Sigmoid colon (tissue), 7 donors: ENCODE data around the gene UBE2D4. TPM values are rescaled to one million over a fixed set of nuclear protein-coding genes. Genes with fewer than 3 reads are reported as not detected.

Experiments
- DNase-seq: peaks from one replicate; pipeline ENCODE4 v3.0.0-alpha.2; 2019
- H3K27ac ChIP-seq, 4 donors: fragments of 200-600 bp; sonication (generic); one replicate each; pipeline ENCODE4 v1.5.1; 2016 to 2019; ENCODE audit warnings: mild to moderate bottlenecking in 1 of 4
- H3K27me3 ChIP-seq, 3 donors: fragments of 200-600 bp; sonication (generic); one replicate each; pipeline ENCODE4 v1.5.1; 2019; ENCODE audit warnings: mild to moderate bottlenecking in 1 of 3
- H3K36me3 ChIP-seq, 4 donors: fragments of 200-600 bp; sonication (generic); one replicate each; pipeline ENCODE4 v1.5.1; 2016 to 2019
- H3K4me1 ChIP-seq, 4 donors: fragments of 200-600 bp; sonication (generic); one replicate each; pipeline ENCODE4 v1.5.1; 2017 to 2019
- H3K4me3 ChIP-seq, 4 donors: fragments of 200-600 bp; sonication (generic); one replicate each; pipeline ENCODE4 v1.5.1; 2017 to 2019; ENCODE audit warnings: mild to moderate bottlenecking in 2 of 4, moderate library complexity in 1 of 4
- H3K9me3 ChIP-seq, 4 donors: fragments of 200-600 bp in 3 of 4; sonication (generic) in 3 of 4; one replicate each; pipeline versions ENCODE4 v1.5.1 to v1.6.1; 2013 to 2019
- CTCF ChIP-seq, 4 experiments: fragments of 450-650 bp in 3 of 4; fragments of 200-600 bp in 1 of 4; IDR thresholded peaks; one replicate each; pipeline ENCODE4 v1.5.1; 2016 to 2019; ENCODE audit warnings: antibody characterized with exemption in 4 of 4, mild to moderate bottlenecking in 3 of 4, moderate library complexity in 2 of 4
- EP300 ChIP-seq, 4 donors: sonication (generic); formaldehyde crosslinking; IDR thresholded peaks; one replicate each; pipeline ENCODE4 v1.6.1; 2017; ENCODE audit warnings: antibody characterized with exemption in 4 of 4
- POLR2A ChIP-seq, 2 donors: fragments of 450-650 bp; IDR thresholded peaks; one replicate each; pipeline ENCODE4 v1.6.1; 2016; ENCODE audit warnings: antibody characterized with exemption in 2 of 2, mild to moderate bottlenecking in 2 of 2, moderate library complexity in 2 of 2
- POLR2AphosphoS5 ChIP-seq, 4 donors: sonication (generic); formaldehyde crosslinking; IDR thresholded peaks; one replicate each; pipeline ENCODE4 v1.6.1; 2017; ENCODE audit warnings: antibody characterized with exemption in 4 of 4
- WGBS, 2 donors: extraction: QIAGEN DNeasy Blood & Tissue Kit; methylation state at CpG; one replicate each; pipeline ENCODE4 v1.1.7; 2013; 5-methylcytosine and 5-hydroxymethylcytosine counted together
- intact Hi-C: fragments of 100-400 bp; cut with DNase I; formaldehyde crosslinking; loops from one replicate; pipeline ENCODE4 v1.15.1; 2023
- polyA plus RNA-seq, 3 donors: library from polyadenylated mRNA; stranded (reverse); fragments of 200-250 nt; gene quantifications; one replicate each; pipeline ENCODE4 v1.2.3, GENCODE V29; 2013
- total RNA-seq, 4 donors: library from RNA; depleted of rRNA; stranded (reverse); fragments of >200 nt; gene quantifications; one replicate each; pipeline ENCODE4 v1.1.0, GENCODE V29; 2016
- donor health status: healthy with polysubstance abuse.
- donor health status: Bipolar disorder and iron deficiency.
- donor health status: healthy.

The UBE2D4 gene
- total and polyA plus RNA-seq, 7 donors = 7.5 to 37.1 (median 24.0) TPM

- Histone ChIP-seq H3K4me3 (peak overlapping the region; percentile 55 to 83 (median 76)), H3K9me3 (no peaks in the 10 kb centered on the region), H3K27ac (peak overlapping the region; percentile 86 to 92 (median 88)), H3K4me1 (peaks cover 0 to 42% (median 24%) of the 10 kb centered on the region in 4 donors), H3K27me3 (no peaks in the 10 kb centered on the region), H3K36me3 (no peaks in the 10 kb centered on the region)
- WGBS, 2 donors = 17 to 49% methylated on average over 8 of the region's 8 CpGs
- intact Hi-C loops = loop anchor here (5.0 kb wide), 1 partner anchor 33 kb away; no protein-coding TSS in a partner anchor
- no peak for TF ChIP-seq POLR2AphosphoS5 (IDR thresholded peaks at IDR 0.05)
- TF ChIP-seq POLR2A (IDR thresholded peaks at IDR 0.05) = peak in 1 of 2 donors; percentile 28
- no peak for DNase-seq
Measured at GRCh38 chr7:43905209-43905946, 20.9 kb upstream of the UBE2D4 start.

GRCh38 chr7:43905956-43906330 lies 20.3 kb upstream of the UBE2D4 start:
- H3K4me1 ChIP-seq = peaks cover 0 to 40% (median 24%) of the 10 kb centered on the region in 4 donors
- 0 to 1% methylated on average over 43 of the region's 43 CpGs for WGBS, 2 donors
- peak overlapping the region; percentile 86 to 92 (median 88) for H3K27ac ChIP-seq

GRCh38 chr7:43906331-43907010 lies 19.8 kb upstream of the UBE2D4 start, which contains the start of gene URGCP:
Gene URGCP (minus strand): TSS chr7:43906596. CDS start chr7:43906575, 21 bp downstream.
- 1% methylated on average over 73 of the region's 73 CpGs for WGBS, 2 donors
- peak; percentile 74 for DNase-seq
- peak within 1 kb of the TSS; percentile 55 to 83 (median 76) for H3K4me3 ChIP-seq
- TF ChIP-seq CTCF (IDR thresholded peaks at IDR 0.05) (no peak), POLR2AphosphoS5 (IDR thresholded peaks at IDR 0.05) (peak in 1 of 4 donors; percentile 25), EP300 (IDR thresholded peaks at IDR 0.05) (no peak), POLR2A (IDR thresholded peaks at IDR 0.05) (no peak)
- H3K36me3 ChIP-seq = no peaks in the 10 kb centered on the region
- peaks cover 0 to 35% (median 24%) of the 10 kb centered on the region in 4 donors for H3K4me1 ChIP-seq
- intact Hi-C loops = loop anchor here (5.0 kb wide), 1 partner anchor 34 kb away; no protein-coding TSS in a partner anchor
- H3K27me3 ChIP-seq = no peaks in the 10 kb centered on the region
- H3K9me3 ChIP-seq = no peaks in the 10 kb centered on the region
- peak within 1 kb of the TSS; percentile 86 to 92 (median 88) for H3K27ac ChIP-seq

More at GRCh38 chr7:43905956-43906330, 20.3 kb upstream of the UBE2D4 start:
- Histone ChIP-seq H3K9me3 (no peaks in the 10 kb centered on the region), H3K4me3 (peak overlapping the region; percentile 55 to 83 (median 76)), H3K27me3 (no peaks in the 10 kb centered on the region), H3K36me3 (no peaks in the 10 kb centered on the region)
- TF ChIP-seq EP300 (IDR thresholded peaks at IDR 0.05) = no peak
- TF ChIP-seq CTCF (IDR thresholded peaks at IDR 0.05) = no peak
- TF ChIP-seq POLR2AphosphoS5 (IDR thresholded peaks at IDR 0.05) = peak in 1 of 4 donors; percentile 28
- intact Hi-C loops = loop anchor here (5.0 kb wide), 1 partner anchor 34 kb away; no protein-coding TSS in a partner anchor
- DNase-seq = peak; percentile 66

GRCh38 chr7:43914795-43915194 lies 11.4 kb upstream of the UBE2D4 start:
- H3K27ac ChIP-seq = no peak overlapping the region
- no peaks in the 10 kb centered on the region for H3K36me3 ChIP-seq
- no peak overlapping the region for H3K4me3 ChIP-seq
- H3K27me3 ChIP-seq = no peaks in the 10 kb centered on the region
- no peaks in the 10 kb centered on the region for H3K4me1 ChIP-seq
- TF ChIP-seq EP300 (IDR thresholded peaks at IDR 0.05) = no peak
- TF ChIP-seq CTCF (IDR thresholded peaks at IDR 0.05) = no peak
- TF ChIP-seq POLR2A (IDR thresholded peaks at IDR 0.05) = no peak
- TF ChIP-seq POLR2AphosphoS5 (IDR thresholded peaks at IDR 0.05) = no peak
- H3K9me3 ChIP-seq = no peaks in the 10 kb centered on the region
- intact Hi-C loops = no loop called here
- 94% methylated on average over 5 of the region's 5 CpGs for WGBS, 2 donors
- DNase-seq = no peak

- Histone ChIP-seq H3K4me1 (no peaks in the 10 kb centered on the region), H3K4me3 (no peak overlapping the region), H3K27me3 (no peaks in the 10 kb centered on the region), H3K27ac (no peak overlapping the region), H3K9me3 (no peaks in the 10 kb centered on the region), H3K36me3 (no peaks in the 10 kb centered on the region)
- intact Hi-C loops = no loop called here
- 96 to 97% methylated on average over 5 of the region's 5 CpGs for WGBS, 2 donors
- TF ChIP-seq POLR2AphosphoS5 (IDR thresholded peaks at IDR 0.05) (no peak), CTCF (IDR thresholded peaks at IDR 0.05) (no peak), POLR2A (IDR thresholded peaks at IDR 0.05) (no peak), EP300 (IDR thresholded peaks at IDR 0.05) (no peak)
- no peak for DNase-seq
Measured at GRCh38 chr7:43915907-43916306, 10.3 kb upstream of the UBE2D4 start.
